CD4-positive, alpha-beta T cell treated with Interleukin-15 for 1 hour (primary cell): ENCODE results near the gene PI4K2A.

Source experiments
- DNase-seq: peaks from one replicate; pipeline ENCODE4 v3.0.0-alpha.2; 2020

PI4K2A gene

DNA sequence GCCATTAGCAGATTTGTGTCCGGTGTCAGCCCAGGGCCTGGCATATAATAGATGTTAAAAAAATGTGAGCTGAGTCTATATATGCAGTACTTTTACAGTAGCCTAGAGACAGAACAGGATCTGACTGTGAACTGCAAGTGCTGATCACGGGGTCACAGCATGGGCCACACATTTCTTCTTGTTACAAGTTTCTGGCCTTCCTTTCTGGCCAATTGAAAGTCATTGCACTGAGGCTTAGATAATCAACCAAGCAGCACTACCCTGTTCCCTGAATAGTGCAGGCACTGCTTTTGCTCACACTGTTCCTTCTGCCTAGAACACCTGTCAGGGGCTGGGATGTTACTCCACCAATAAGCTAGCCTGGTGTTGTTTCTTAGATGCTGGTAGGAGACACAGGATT lies 67.7 kb downstream of the PI4K2A start:
- no peak for DNase-seq

DNA sequence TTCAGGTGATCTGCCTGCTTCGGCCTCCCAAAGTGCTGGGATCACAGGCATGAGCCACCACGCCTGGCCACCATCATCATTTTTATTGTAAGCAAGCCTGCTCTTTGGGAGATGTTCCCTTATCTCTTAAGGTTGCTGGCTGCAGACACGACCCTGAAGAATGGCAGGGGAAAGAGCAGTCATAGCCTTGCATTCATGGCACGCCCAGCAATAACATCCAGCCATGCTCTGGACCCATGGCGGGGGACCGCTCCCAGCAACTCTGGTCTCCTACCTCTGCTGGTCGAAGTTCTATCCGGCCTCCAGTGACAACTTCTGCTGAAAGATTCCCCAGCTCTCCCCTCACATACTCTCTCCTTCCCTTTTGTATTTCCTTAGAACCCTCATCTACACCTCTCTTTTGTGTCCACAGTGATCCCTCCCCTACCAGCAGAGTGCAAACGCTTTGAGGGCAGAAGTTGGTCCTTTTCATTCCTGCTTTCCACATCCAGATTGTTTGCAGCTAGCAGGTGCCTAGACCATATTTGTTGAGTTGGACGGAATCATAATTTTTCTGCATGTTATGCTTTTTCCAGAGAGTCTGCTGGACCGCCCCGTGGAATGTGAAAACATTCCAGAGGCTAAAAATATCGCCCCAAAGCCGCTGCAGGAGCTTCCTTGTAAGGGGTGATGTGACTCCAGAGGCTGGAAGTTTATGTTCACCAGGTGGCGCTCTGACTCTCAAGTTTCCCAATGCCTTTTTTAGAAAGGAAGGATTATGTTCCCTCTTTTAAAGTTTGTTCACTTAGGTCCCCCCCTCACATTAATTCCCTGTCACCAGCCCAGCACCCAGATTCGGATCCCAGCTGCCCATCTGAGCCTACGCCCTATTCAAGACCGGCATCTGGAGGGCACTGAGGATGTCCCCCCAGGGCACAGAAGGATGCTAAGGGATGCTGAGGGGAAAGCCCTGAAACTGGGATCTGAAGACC lies 68.8 kb downstream of the PI4K2A start:
- no peak for DNase-seq

DNA sequence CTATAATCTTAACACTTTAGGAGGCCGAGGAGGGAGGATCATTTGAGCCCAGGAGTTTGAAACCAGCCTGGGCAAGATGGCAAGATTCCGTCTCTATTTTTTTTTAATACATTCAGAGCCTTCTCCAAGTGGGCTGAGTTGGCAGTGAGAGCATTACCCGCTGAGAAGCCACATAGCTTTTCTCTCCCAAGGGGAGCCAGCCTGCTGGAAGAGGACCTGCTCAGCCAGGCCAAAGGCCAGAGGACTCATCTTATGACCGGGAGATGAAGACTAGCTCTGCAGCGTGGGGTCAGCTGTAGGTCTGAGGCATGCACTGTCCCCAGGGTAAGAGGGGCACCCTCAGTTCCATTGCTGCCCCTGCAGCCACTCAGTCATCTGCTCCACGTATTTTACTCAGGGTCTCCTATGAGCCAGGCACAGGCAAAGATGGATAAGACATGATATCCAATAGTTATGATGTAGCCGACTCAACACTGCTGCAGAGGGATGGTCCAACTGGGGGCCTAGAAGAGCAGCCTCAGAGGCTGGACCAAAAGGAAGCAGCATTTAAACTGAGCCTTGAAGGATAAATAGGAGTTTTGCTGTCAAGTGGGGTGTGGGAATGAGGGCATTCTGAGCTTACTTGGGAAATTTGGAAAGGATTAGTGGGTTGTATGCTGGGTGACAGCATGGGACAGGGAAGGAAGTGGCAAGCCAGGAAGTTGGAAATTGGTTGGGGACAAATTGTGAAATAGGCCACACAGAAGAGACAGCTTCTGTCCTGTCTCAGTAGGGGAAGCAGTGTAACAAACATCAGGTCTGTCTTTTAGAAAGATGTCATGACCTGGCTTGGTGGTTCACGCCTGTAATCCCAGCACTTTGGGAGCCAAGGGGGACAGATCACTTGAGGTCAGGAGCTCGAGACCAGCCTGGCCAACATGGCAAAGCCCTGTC lies 71.4 kb downstream of the PI4K2A start:
- DNase-seq: no peak

DNA sequence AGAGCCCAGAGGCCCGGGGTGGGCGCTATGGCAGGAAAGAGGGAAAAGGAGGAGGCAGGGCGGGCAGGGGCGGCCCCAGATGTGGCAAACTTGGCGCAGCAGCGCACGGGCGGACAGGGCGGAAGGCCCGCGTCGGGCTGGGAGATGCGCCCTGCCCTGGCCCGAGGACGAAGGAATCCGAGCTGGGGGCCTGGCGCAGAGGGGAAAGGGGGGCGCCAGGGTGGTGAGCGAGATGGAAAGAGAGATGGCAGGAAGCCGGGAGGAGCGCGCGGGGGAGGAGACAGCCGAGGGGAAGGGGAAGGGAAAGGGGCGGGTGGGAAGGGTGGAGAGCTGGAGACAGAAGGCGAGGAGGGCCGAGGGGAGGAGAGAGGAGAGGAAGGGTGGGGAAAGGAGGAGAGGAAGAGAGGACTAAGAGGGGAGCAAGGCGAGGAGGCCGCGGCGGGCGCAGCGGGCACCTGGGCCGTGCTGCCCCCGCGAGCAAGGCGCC lies 72.9 kb downstream of the PI4K2A start, which contains the start of gene MARVELD1:
Gene MARVELD1 (plus strand): TSS at position 392 of the 487 bp plus-strand sequence. CDS start 147 bp downstream, outside the sequence.
- DNase-seq: no peak

DNA sequence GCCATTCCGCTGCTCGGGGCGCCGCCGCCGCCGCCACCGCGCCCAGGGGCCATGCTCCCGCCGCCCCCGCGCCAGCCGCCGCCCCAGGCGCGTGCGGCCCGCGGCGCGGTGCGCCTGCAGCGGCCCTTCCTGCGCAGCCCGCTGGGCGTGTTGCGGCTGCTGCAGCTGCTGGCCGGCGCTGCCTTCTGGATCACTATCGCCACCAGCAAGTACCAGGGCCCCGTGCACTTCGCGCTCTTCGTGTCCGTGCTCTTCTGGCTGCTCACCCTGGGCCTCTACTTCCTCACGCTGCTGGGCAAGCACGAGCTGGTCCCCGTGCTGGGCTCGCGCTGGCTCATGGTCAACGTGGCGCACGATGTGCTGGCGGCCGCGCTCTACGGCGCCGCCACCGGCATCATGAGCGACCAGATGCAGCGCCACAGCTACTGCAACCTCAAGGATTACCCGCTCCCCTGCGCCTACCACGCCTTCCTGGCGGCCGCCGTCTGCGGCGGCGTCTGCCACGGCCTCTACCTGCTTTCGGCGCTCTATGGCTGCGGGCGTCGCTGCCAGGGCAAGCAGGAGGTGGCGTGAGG lies 73.4 kb downstream of the PI4K2A start:
- DNase-seq: peak; percentile 59

DNA sequence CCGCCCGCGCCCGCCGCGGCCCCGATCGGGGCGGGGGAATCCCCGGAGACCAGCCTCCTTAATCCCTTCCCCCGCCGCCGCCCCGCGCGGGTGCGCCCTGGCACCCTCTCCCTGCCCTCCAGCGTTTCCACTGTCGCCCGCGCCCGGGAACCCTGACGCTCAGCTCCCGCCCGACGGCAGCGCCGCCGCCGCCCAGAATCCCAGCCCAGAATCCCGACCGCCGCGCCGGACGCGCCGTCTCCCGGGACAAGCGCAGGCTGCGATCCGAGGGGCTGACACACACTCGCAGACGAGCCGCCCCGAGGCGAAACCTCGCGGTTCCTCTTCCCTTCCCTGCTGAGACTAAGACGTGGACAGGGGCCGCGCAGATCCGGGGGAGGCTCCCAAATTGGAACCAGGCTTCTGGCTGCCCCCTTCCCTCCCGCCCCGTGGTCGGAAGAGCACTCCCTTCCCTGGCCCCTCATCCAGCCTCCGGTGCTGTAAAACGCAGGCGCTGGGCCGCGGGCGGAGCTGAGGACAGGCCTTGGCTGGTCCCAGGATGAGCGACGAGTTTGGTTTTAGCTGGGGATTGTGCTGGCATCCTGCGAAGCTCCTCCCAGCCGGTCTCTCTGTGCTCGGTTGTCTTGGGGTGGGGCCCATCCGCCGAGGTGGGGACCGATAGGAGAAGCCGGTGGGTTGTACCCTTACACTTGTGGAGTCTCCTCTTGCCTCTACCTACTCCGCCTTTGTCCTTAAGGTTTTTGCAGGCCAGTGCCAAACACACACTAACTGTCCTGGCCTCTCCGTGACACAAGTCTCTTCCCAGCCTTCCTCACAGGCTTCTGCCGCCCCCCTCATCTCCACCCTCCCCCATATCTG lies 74.2 kb downstream of the PI4K2A start:
- DNase-seq: peak; percentile 44

DNA sequence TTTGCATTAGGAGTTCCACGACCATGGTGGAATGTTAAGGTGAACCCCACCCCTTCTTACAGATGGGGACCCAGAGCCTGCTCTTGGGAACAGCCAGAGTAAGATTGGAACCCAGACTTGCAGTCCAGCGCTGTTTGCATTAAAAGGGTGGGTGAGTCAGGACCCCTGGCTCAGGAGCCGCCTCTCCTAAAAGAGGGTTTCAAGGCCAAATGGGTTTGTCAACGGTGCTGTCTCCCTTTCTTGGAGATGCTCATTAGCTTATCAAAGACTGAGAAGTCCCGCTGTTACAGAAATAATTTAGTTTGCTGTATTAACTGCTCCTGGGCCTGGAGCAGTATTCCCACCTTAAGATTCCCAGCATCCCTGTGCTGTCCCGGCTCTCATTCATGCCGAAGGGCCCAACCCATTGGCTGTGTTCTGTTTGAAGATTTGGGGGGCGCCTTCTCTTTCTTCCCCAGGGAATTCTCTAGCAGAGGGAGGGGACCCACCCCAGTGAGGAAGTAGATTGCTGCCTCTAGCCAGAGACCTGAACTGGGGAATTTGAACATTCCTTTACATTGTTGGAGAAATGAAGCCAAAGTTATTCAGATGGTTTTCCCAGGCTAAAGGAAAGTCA lies 74.9 kb downstream of the PI4K2A start:
- no peak for DNase-seq

DNA sequence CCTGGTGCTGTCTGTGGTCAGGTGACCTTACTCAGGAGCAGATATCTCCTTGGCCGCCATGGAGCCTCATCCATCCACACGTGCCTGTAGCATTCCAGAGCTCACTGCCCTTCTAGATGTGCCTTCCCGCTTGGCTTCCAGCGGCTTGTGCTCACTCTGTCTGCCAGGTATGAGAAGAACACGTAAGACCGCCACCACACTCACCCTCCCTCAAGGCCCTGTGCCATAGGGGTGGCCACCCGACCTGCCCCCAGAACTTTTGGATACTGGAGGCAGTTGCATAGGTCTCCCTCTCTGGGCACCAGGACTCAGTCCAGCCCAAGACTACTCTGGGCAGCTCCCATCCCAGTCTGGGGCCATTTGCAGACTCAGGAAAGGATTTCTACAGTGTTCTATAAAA lies 77.2 kb downstream of the PI4K2A start:
- DNase-seq: no peak

DNA sequence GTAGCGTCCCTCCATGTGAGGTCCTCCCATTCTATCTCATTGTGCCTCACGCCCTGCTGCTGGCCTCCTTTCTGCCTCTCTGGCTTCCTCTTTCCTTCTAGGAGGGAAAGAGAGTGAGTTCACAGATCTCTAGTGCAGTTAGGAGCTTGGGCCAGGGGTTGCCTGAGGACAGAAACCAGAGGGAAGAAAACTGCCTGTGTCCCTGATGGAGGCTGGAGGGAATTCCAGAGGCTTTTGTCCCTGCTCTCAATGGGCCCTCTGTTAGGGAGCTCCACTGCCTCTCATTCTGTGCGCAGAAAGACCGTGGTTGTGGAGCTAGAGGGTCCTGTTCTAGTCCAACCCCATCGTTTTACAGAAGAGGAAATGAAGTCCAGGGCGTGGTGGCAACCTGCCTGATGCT lies 77.7 kb downstream of the PI4K2A start:
- DNase-seq: no peak

DNA sequence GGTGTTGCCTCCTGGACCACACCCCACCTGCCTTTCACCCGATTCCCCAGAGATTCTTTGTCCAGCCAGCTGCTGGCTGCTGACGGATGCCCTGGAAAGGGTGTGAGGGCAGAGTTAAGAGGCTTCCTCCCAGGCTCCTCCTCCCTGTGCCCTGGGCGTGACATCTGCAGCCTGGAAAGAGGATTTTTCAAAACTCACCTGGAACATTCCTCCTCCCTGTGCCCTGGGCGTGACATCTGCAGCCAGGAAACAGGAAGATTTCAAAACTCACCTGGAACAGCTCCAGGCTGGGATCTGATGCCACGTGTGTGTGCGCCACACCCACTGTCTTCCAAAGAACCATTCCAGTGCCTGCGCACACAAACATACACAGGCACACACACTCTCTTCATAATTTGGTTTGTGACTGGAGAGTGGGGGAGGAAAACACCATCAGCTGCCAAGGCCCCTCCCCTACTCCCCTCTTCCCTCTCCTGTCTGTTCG lies 78.2 kb downstream of the PI4K2A start:
- no peak for DNase-seq

DNA sequence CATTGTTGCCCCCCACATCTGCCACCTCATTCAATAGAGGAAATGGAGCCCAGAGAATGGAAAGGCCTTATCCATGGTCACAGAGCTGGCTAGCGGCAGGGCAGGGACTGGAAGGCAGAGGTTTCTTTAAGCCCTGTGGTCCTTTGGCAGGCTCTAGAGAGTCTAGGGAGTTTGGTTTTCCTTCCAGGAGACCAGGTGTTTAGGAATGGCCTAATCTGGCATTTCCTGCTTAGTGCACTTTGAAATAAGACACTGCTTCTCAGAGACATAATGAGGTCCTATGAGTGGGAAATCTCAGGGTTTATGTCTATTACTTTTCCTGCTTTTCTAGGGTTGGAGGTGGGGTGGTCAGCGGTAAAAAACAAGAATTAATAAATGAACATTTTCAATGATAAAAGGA lies 79.1 kb downstream of the PI4K2A start:
- DNase-seq: no peak

DNA sequence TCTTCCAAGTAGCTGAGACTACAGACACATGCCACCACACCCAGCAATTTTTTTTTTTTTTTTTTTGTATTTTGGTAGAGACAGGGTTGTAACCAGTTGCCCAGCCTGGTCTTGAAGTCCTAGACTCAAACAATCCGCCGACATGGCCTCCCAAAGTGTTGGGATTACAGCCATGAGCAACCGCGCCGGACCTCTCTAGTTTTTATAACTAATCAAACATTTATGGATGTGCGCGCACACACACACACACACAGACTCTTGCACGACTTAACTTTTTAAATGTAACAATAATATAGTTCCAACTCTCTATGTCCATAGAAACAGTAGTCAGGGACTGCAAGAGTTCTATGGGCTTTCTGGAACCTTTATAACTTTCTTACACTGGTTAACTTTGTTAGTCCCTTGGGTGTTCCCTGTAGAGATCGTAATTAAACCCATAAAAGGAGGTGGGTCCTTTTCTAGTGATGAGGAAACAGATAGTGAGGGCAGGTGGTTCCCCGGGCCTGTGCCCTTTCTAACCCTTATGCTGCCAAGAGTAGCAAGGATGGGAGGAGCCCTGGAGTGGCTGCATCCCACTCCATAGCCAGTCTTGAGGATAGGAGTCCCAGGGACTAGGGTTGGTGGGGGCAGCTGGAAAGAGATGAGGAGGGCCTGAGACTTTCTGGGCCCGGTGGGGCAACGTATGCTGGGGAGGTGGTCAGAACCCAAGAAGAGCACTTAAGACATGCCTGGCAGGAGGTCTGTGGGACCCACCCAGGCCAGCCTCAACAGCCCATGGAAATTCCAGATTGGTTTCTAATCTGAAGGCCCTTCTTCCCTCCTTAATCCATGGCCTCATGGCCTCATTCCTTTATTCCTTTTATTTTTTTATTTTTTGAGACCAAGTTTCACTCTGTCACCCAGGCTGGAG lies 81.7 kb downstream of the PI4K2A start:
- no peak for DNase-seq

DNA sequence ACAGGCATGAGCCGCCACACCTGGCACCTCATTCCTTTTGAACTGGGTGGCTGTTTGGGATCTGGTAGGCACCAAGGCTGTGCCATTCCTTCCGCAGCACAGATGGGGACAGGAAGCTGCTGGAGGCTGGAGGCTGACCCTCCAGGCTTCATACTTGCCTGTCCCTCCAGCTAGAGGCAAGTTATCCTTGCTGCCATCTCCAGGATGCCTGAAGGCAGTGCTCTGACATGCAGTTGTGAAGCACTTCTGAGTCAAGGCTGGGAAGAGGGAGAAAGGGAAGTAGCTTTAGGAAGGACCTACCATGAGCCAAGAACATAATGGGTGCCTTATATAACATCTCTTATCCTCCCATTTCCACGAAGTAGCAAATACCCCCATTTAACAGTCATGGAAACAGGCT lies 82.5 kb downstream of the PI4K2A start:
- DNase-seq: no peak

DNA sequence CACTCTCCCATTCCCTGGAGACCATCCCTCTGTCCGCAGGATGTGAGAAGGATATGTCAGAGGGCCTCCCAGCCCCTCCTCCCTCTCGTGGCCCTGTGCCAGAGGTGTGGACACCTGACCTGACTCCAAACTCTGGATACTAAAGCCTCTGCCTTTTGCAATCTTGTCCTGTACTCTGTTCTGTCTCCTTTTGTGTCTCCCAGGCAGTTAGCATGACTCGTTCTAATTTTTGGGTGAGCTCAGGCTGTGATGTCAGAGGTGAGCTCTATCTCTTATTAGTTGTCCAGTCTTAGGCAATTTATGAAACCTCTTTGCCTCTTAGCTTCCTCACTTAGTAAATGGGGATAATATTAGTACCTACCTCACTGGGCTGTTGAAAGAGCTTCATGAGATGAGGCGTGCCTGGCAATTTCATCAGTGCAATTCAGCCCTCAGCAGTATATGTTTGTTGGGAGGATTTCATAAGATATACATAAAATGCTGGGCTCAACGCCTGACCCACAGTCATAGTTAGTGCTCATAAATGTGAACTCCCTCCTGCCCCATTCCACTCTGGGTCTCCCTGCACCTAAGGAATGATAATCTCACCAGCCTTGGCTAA lies 84.0 kb downstream of the PI4K2A start:
- DNase-seq: no peak
